B cell (primary cell): ENCODE measurements around the gene TBC1D22B. TPM values are rescaled to one million over a fixed set of nuclear protein-coding genes. Genes with fewer than 3 reads are reported as not detected.
A peak's percentile ranks its signal among the peaks of the same experiment; 100 is the strongest.

Source experiments
- ATAC-seq: fragments of 200-7000 bp; cut with Tn5 transposase; one replicate; pipeline ENCODE4 v1.10.0; 2021; ENCODE audit warnings: low read depth, mild to moderate bottlenecking, moderate number of reproducible peaks, moderate library complexity
- CTCF ChIA-PET: fragments of 350-600 bp; sonication (Branson Sonifier 250); formaldehyde crosslinking; loops from one replicate; lab custom pipeline; 2021; ENCODE audit warnings: antibody characterized with exemption, inconsistent platforms; lab: Charles Lee
- POLR2A ChIA-PET: fragments of 350-600 bp; sonication (Branson Sonifier 250); formaldehyde crosslinking; loops from one replicate; lab custom pipeline; 2021; ENCODE audit warnings: antibody characterized with exemption; lab: Charles Lee
- DNase-seq: peaks from one replicate; pipeline ENCODE4 v3.0.0; 2013
- H2AFZ ChIP-seq: 2 replicates; pipeline ENCODE4 v1.6.1; 2012; ENCODE audit warnings: mild to moderate bottlenecking, low read depth, low read length; ENCODE audit not compliant: insufficient read depth, poor library complexity, severe bottlenecking
- H3K27ac ChIP-seq, 2 donors: 1 replicate in 1 of 2; 2 replicates in 1 of 2; pipeline ENCODE4 v1.5.1; 2012 to 2013; ENCODE audit warnings: low read length in 2 of 2, mild to moderate bottlenecking in 2 of 2, moderate library complexity in 1 of 2
- H3K27me3 ChIP-seq, 4 experiments: fragments of 200-600 bp in 1 of 4; sonication (generic) in 1 of 4; replicated peaks in 1 of 4; 1 replicate in 2 of 4; 2 replicates in 2 of 4; pipeline versions ENCODE4 v1.6.1 to v1.7.0; 2013 to 2016; ENCODE audit warnings: low read length in 3 of 4, mild to moderate bottlenecking in 2 of 4, mixed read lengths in 1 of 4, moderate library complexity in 1 of 4; ENCODE audit not compliant: insufficient read depth in 4 of 4, control insufficient read depth in 3 of 4; ENCODE audit errors: control extremely low read depth in 1 of 4
- H3K36me3 ChIP-seq, 2 experiments: replicated peaks in 1 of 2; 1 replicate in 1 of 2; 2 replicates in 1 of 2; pipeline versions ENCODE4 v1.6.1 to v1.7.1; 2013; ENCODE audit warnings: low read length in 1 of 2; ENCODE audit not compliant: insufficient read depth in 2 of 2, control insufficient read depth in 1 of 2; ENCODE audit errors: control extremely low read depth in 1 of 2, extremely low read depth in 1 of 2
- H3K4me1 ChIP-seq, 2 donors: fragments of 200-600 bp in 1 of 2; sonication (generic) in 1 of 2; 1 replicate in 1 of 2; 2 replicates in 1 of 2; pipeline versions ENCODE4 v1.5.1 to v1.6.1; 2013 to 2017; ENCODE audit warnings: low read length in 2 of 2; ENCODE audit not compliant: control insufficient read depth in 2 of 2, insufficient read depth in 2 of 2
- H3K4me2 ChIP-seq: replicated peaks from 2 replicates; pipeline ENCODE3; 2012; ENCODE audit warnings: mild to moderate bottlenecking, low read depth, low read length; ENCODE audit not compliant: poor library complexity, severe bottlenecking
- H3K4me3 ChIP-seq, 5 experiments: fragments of 200-600 bp in 1 of 5; sonication (generic) in 1 of 5; 1 replicate in 3 of 5; 2 replicates in 2 of 5; pipeline versions ENCODE4 v1.5.1 to v1.7.0; 2011 to 2016; ENCODE audit warnings: low read length in 4 of 5, mild to moderate bottlenecking in 4 of 5, low read depth in 2 of 5, control low read depth in 1 of 5, moderate library complexity in 1 of 5; ENCODE audit not compliant: insufficient read depth in 1 of 5; ENCODE audit errors: control extremely low read depth in 1 of 5, extremely low read depth in 1 of 5
- H3K79me2 ChIP-seq: fragments of 200-600 bp; sonication (generic); one replicate; pipeline ENCODE4 v1.6.0; 2016; ENCODE audit warnings: low read length; ENCODE audit not compliant: control insufficient read depth, insufficient read depth
- H3K9ac ChIP-seq: fragments of 200-600 bp; sonication (generic); 2 replicates; pipeline ENCODE4 v1.6.1; 2017; ENCODE audit warnings: mild to moderate bottlenecking, low read length, moderate library complexity
- H3K9me3 ChIP-seq, 3 donors: one replicate each; pipeline versions ENCODE4 v1.6.1 to v1.7.1; 2013; ENCODE audit warnings: low read length in 2 of 3; ENCODE audit not compliant: control insufficient read depth in 2 of 3, insufficient read depth in 1 of 3; ENCODE audit errors: control extremely low read depth in 1 of 3
- H4K20me1 ChIP-seq: 2 replicates; pipeline ENCODE4 v1.6.0; 2012; ENCODE audit warnings: mild to moderate bottlenecking, low read length; ENCODE audit not compliant: insufficient read depth, control insufficient read depth, poor library complexity, severe bottlenecking
- H3K27ac Mint-ChIP-seq: one replicate; pipeline ENCODE4 v1.8.0; 2021; ENCODE audit warnings: mixed read lengths
- H3K27me3 Mint-ChIP-seq: one replicate; pipeline ENCODE4 v1.8.0; 2021; ENCODE audit warnings: mixed read lengths
- H3K4me1 Mint-ChIP-seq: one replicate; pipeline ENCODE4 v1.8.0; 2021; ENCODE audit warnings: mixed read lengths
- H3K4me3 Mint-ChIP-seq: one replicate; pipeline ENCODE4 v1.8.0; 2021; ENCODE audit warnings: mixed read lengths
- H3K9me3 Mint-ChIP-seq: one replicate; pipeline ENCODE4 v1.8.0; 2022; ENCODE audit warnings: mixed read lengths; ENCODE audit not compliant: insufficient read depth
- EZH2 ChIP-seq: IDR thresholded peaks from 2 replicates; pipeline ENCODE4 v1.6.1; 2012; ENCODE audit warnings: borderline replicate concordance, low read depth, mild to moderate bottlenecking, moderate library complexity, low read length; ENCODE audit not compliant: insufficient read depth, poor library complexity, severe bottlenecking
- WGBS: methylation state at CpG from one replicate; pipeline ENCODE4 v1.1.5; 2013; ENCODE audit warnings: missing lambda C conversion rate; ENCODE audit not compliant: insufficient coverage; 5-methylcytosine and 5-hydroxymethylcytosine counted together
- intact Hi-C: fragments of 100-400 bp; cut with micrococcal nuclease; formaldehyde crosslinking; loops from one replicate; pipeline ENCODE4 v1.10.0; 2022
- polyA plus RNA-seq: library from polyadenylated mRNA; depleted of rRNA; stranded (reverse); fragments of >200 nt; gene quantifications from 2 replicates; pipeline ENCODE4 v1.2.3, GENCODE V29; 2012
- total RNA-seq, 2 donors: library from RNA; stranded (reverse); fragments of 120-200 nt in 1 of 2; gene quantifications; 1 replicate in 1 of 2; 2 replicates in 1 of 2; pipeline versions ENCODE4 v1.2.3 to v1.2.4, GENCODE V29; 2013 to 2022
- TF ChIP-seq, protein P1 (sequence below): fragments of 200-600 bp; IDR thresholded peaks from one replicate; pipeline ENCODE4 v1.8.0; 2022; ENCODE audit warnings: antibody characterized with exemption, mild to moderate bottlenecking

Gene TBC1D22B
- total and polyA plus RNA-seq, 2 donors (not counting 1 experiment from before 2014, with no cell fraction given), result 5.1 to 12.5 TPM

DNA sequence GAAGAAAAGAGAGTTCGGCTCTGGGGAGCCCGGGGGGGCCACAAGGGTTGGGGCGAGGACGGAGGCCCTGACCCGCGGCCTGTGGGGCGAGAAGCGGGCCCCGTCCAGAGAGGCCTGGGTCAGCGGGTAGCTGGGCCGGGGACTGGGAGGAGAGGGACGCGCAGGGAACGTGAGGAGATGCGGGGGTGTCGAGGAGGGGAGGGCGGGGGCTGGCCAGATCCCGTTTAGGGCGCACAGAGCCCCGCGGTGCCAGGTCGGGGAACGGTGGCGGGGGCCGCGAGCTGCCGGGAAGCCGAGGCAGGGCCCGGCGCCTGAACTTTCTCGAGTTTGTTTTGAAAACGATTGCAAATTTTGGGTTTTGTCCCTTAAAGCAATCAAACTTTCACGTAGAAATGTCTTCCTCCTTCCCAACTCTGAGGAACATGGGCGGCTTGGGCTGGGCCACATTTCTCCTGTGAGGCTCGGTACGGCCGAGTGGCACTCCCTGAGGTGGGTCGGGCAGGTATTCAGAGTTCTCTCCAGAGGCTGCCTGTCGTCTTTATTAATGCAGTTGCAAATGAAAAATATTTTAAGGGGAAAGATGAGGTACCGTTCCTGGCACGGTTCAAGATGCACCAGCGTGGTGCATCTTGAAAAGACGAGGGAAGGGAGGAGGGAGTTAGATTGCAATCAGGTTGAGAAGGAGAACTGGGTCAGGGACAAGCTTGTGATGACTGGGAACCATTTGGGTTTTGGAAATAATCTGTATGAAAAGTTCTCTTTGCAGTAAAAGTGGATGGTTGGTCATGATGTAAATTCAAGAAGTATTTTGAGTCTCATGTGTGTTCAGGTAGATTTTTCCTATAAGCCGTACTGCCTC lies 97.2 kb downstream of the TBC1D22B start:
- Mint-ChIP-seq H3K4me3 (peak overlapping the region; percentile 96), H3K27me3 (no peaks in the 10 kb centered on the region), H3K4me1 (peaks cover 30% of the 10 kb centered on the region), H3K9me3 (no peaks in the 10 kb centered on the region), H3K27ac (peak overlapping the region; percentile 87)
- Histone ChIP-seq H4K20me1 (peaks cover 16% of the 10 kb centered on the region), H3K4me3 (peak overlapping the region; percentile 41 to 98 (median 92)), H3K27me3 (no peaks in the 10 kb centered on the region), H3K4me1 (peaks cover 11 to 13% of the 10 kb centered on the region in 2 donors), H2AFZ (peak overlapping the region; percentile 100), H3K4me2 (peak overlapping the region; percentile 97), H3K79me2 (peaks cover 54% of the 10 kb centered on the region), H3K27ac (peak overlapping the region in 1 of 2 donors; percentile 83), H3K9me3 (no peaks in the 10 kb centered on the region), H3K36me3 (no peaks in the 10 kb centered on the region), H3K9ac (peak overlapping the region; percentile 97)
- 4% methylated on average over 39 of the region's 44 CpGs for WGBS
- no peak for ATAC-seq
- CTCF ChIA-PET, result interaction anchor here (1.2 to 2.1 kb wide), 3 partner anchors 12 to 337 kb away, joined by 3 to 6 read pairs (median 4); no protein-coding TSS in a partner anchor
- TF ChIP-seq, protein P1, sequence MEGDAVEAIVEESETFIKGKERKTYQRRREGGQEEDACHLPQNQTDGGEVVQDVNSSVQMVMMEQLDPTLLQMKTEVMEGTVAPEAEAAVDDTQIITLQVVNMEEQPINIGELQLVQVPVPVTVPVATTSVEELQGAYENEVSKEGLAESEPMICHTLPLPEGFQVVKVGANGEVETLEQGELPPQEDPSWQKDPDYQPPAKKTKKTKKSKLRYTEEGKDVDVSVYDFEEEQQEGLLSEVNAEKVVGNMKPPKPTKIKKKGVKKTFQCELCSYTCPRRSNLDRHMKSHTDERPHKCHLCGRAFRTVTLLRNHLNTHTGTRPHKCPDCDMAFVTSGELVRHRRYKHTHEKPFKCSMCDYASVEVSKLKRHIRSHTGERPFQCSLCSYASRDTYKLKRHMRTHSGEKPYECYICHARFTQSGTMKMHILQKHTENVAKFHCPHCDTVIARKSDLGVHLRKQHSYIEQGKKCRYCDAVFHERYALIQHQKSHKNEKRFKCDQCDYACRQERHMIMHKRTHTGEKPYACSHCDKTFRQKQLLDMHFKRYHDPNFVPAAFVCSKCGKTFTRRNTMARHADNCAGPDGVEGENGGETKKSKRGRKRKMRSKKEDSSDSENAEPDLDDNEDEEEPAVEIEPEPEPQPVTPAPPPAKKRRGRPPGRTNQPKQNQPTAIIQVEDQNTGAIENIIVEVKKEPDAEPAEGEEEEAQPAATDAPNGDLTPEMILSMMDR, result no peak
- TF ChIP-seq EZH2, result no peak
- no peak for DNase-seq
- POLR2A ChIA-PET, result interaction anchor here (0.7 kb wide), 1 partner anchor 61 kb away, joined by 3 read pairs; no protein-coding TSS in a partner anchor
- intact Hi-C loops, result loop anchor here (1.0 to 10.0 kb wide), 3 partner anchors 79 to 467 kb away; partner anchors contain the start of genes C6orf89, CMTR1 and ZFAND3

DNA sequence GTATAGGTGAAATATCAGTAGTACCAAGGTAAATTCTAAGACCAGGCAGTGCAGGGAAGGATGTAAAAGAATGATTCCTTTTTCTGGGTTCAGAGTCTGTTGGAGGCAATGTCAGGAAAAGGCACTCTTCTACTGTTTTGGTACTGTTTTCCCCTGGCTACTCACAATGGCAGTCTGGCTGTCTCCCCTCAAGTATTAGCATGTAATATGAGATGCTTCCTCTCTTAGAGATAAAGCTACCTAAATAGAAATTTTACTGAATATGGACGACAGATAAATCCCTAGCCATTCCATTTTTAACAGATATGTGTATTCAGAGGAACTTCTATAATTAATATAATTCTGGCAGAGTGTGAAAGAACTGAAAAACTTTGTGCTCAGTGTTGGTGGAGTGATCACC lies 99.7 kb downstream of the TBC1D22B start:
- TF ChIP-seq, protein P1, result no peak
- TF ChIP-seq EZH2, result no peak
- Histone ChIP-seq H3K27me3 (no peaks in the 10 kb centered on the region), H2AFZ (no peak overlapping the region), H3K79me2 (peaks cover 54% of the 10 kb centered on the region), H3K9ac (no peak overlapping the region), H3K4me2 (no peak overlapping the region), H3K4me1 (peaks cover 11 to 13% of the 10 kb centered on the region in 2 donors), H3K9me3 (no peaks in the 10 kb centered on the region), H3K4me3 (no peak overlapping the region), H4K20me1 (peaks cover 16% of the 10 kb centered on the region), H3K27ac (no peak overlapping the region), H3K36me3 (peaks cover 0 to 13% of the 10 kb centered on the region in 2 experiments)
- ChIA-PET CTCF (no interaction called here), POLR2A (no interaction called here)
- H3K27me3 Mint-ChIP-seq, result no peaks in the 10 kb centered on the region
- no peak for ATAC-seq
- no peak overlapping the region for H3K27ac Mint-ChIP-seq
- H3K4me3 Mint-ChIP-seq, result no peak overlapping the region
- no CpG with 5 or more reads among the region's 1 CpG for WGBS
- intact Hi-C loops, result loop anchor here (10.0 kb wide), 1 partner anchor 458 kb away; the partner anchor contains the start of gene ZFAND3
- peaks cover 30% of the 10 kb centered on the region for H3K4me1 Mint-ChIP-seq
- no peaks in the 10 kb centered on the region for H3K9me3 Mint-ChIP-seq
- no peak for DNase-seq
